Stomach smooth muscle (tissue), 2 donors: ENCODE results near the gene SDCBP2.

ENCODE experiments used
- H3K27ac ChIP-seq: one replicate; pipeline ENCODE4 v1.7.0; 2013; ENCODE audit warnings: mild to moderate bottlenecking, low read length, inconsistent platforms
- H3K27me3 ChIP-seq, 2 donors: one replicate each; pipeline ENCODE4 v1.7.0; 2013; ENCODE audit warnings: low read length in 2 of 2; ENCODE audit not compliant: insufficient read depth in 2 of 2, control insufficient read depth in 1 of 2
- H3K36me3 ChIP-seq, 2 donors: one replicate each; pipeline ENCODE4 v1.7.0; 2013; ENCODE audit warnings: low read length in 2 of 2; ENCODE audit not compliant: control insufficient read depth in 2 of 2, insufficient read depth in 2 of 2
- H3K4me1 ChIP-seq: one replicate; pipeline ENCODE4 v1.7.0; 2013; ENCODE audit warnings: low read length; ENCODE audit not compliant: control insufficient read depth, insufficient read depth
- H3K4me3 ChIP-seq, 2 donors: one replicate each; pipeline ENCODE4 v1.7.0; 2013; ENCODE audit warnings: low read length in 2 of 2
- H3K9ac ChIP-seq, 2 donors: one replicate each; pipeline ENCODE4 v1.7.0; 2013; ENCODE audit warnings: low read length in 2 of 2, mild to moderate bottlenecking in 1 of 2
- H3K9me3 ChIP-seq, 2 donors: one replicate each; pipeline ENCODE4 v1.7.0; 2013; ENCODE audit warnings: low read length in 2 of 2; ENCODE audit not compliant: control insufficient read depth in 2 of 2
- donor health status: healthy.
- donor health status: Pancreatic carcinoma.

Gene SDCBP2

DNA sequence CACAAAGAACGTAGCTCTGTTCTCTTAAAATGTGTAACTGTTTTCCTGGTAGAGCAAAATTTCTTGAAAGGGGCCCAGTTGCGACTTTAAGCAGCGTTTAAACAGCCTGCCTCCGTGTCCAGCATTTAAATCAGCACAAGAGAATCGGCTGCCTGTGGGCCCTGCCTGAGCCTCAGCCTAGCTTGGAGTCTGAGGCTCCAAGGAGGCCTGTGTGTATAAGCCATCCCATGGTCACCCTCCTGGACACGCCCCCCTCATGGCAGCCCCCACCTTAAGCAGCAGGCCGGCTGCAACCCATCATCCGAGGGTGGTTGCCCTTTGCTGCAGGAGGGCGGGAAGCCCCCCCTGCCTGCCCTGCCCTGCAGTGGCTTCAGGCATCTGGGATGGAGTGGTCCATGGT is 18.9 kb downstream of the SDCBP2 start:
- Histone ChIP-seq H3K27ac (no peak overlapping the region), H3K27me3 (no peaks in the 10 kb centered on the region), H3K4me3 (no peak overlapping the region), H3K36me3 (peaks cover 0 to 11% of the 10 kb centered on the region in 2 donors), H3K4me1 (peaks cover 6% of the 10 kb centered on the region), H3K9ac (no peak overlapping the region), H3K9me3 (no peaks in the 10 kb centered on the region)

DNA sequence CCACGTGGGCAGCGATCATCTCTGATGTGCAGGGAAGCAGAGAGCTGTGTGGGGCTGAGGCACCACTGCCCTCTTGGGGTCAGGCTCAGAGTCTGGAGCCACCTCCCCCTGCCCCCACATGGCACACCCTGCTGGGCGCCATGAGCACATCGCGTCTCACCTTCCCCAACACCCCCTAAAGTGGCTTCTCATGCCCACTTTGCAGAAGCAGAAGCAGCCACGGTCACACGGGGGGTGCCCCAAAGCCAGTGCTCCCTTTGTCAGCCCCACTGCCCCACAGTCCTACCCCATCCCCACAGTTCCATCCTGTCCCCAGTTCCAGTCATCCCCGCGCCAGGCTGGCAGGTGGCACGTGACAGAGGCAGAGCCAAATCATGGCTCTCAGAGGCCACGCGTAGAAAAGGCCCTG is 19.5 kb downstream of the SDCBP2 start:
- H3K4me1 ChIP-seq = peaks cover 6% of the 10 kb centered on the region
- H3K27me3 ChIP-seq = no peaks in the 10 kb centered on the region
- H3K9me3 ChIP-seq = no peaks in the 10 kb centered on the region
- H3K27ac ChIP-seq = no peak overlapping the region
- no peak overlapping the region for H3K9ac ChIP-seq
- peaks cover 0 to 14% of the 10 kb centered on the region in 2 donors for H3K36me3 ChIP-seq
- H3K4me3 ChIP-seq = no peak overlapping the region

DNA sequence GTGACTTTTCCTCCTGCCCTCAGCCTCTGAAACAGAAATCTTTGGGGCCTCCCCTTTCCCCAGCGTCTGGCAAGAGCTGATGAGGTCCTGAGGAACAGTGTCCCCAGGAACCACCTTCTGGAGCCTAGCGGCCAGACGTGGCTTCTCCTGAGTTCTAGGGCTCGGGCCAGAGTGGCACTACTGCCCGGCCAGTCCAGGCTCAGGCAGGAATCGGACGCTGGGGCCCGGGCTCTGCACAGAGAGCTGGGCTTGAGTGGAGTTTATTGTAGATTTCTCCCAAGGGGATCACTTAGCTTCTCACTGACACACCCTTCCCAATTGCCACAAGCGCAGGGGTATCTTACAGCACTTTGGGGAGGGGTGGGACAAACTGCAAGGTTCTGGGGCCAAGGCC is 20.2 kb downstream of the SDCBP2 start:
- no peak overlapping the region for H3K27ac ChIP-seq
- no peak overlapping the region for H3K9ac ChIP-seq
- no peaks in the 10 kb centered on the region for H3K9me3 ChIP-seq
- H3K27me3 ChIP-seq = no peaks in the 10 kb centered on the region
- H3K4me3 ChIP-seq = no peak overlapping the region
- H3K4me1 ChIP-seq = peaks cover 4% of the 10 kb centered on the region
- H3K36me3 ChIP-seq = peaks cover 2 to 14% of the 10 kb centered on the region in 2 donors

DNA sequence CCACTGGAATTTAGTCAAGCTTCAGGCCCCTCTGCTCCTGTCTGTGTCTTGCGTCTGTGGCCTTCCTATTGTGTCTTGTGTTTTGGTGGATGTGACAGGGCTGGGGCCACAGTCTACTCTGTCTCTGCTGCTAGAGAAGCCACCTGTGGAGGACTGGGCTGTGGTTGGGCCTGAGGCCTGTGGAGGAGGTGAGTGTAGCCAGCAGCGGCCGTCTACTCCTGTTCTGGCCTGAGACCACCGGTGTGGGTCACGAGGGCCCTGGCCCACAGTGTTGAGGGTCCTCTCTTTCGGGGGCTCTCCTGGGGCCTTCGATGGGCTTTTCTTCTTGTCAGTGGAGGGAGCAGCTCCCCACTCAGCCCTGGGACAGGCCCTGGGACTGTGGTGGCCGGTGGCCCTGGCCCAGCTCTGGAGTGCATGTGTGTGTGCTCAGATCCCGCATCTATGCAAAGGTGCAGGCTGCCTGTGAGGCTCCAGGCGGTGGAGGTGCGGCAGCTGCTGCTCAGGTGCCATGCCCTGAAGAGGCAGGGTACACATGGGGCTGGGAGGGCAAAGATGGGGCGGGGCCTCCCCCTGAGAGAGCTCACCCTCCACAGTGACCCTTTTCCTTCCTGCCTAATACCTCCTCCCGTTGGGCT is 20.8 kb downstream of the SDCBP2 start:
- Histone ChIP-seq H3K9me3 (no peaks in the 10 kb centered on the region), H3K27ac (no peak overlapping the region), H3K9ac (no peak overlapping the region), H3K36me3 (peaks cover 3 to 14% of the 10 kb centered on the region in 2 donors), H3K4me1 (peaks cover 2% of the 10 kb centered on the region), H3K4me3 (no peak overlapping the region), H3K27me3 (no peaks in the 10 kb centered on the region)

DNA sequence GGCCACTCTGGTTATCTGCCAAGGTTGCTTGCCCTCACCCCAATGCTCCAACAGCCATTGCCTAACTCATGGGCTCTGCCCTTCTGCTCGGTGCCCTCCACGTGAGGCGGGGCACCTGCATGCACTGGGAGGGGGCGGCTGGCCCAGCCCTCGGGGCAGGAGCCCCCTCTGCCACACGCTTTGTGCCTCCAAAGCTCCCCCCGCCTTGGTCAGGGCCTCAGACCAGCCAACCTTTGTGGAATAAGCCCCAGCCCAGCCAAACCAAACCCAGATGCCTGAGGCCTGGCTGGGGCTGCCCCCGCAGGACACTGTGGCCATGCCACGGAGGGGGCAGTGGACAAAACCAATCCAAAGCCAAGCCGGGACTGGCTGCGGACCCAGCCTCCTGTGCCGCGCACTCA is 21.4 kb downstream of the SDCBP2 start:
- Histone ChIP-seq H3K4me1 (no peaks in the 10 kb centered on the region), H3K27me3 (no peaks in the 10 kb centered on the region), H3K9ac (no peak overlapping the region), H3K4me3 (no peak overlapping the region), H3K27ac (no peak overlapping the region), H3K9me3 (no peaks in the 10 kb centered on the region), H3K36me3 (peaks cover 3 to 15% of the 10 kb centered on the region in 2 donors)

DNA sequence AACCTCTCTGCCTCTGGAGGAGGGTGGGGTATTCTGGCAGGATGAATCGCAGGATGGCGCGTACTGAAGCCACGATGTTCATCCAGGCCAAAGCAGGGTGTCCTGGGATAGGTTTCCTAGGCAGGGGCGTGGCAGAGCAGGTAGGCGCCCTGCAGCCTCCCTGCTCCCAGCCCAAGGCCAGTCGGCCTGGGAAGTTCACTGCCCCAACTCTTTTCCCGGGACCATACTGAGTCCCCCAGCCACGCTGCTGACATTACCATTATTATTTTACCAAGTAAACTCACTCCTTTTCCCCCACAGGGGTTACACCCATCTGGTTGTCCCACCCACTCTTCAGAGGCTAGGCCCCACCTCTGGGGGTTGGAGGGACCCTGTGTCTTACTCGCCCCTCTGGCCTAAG is 21.8 kb downstream of the SDCBP2 start:
- no peaks in the 10 kb centered on the region for H3K4me1 ChIP-seq
- peaks cover 3 to 15% of the 10 kb centered on the region in 2 donors for H3K36me3 ChIP-seq

DNA sequence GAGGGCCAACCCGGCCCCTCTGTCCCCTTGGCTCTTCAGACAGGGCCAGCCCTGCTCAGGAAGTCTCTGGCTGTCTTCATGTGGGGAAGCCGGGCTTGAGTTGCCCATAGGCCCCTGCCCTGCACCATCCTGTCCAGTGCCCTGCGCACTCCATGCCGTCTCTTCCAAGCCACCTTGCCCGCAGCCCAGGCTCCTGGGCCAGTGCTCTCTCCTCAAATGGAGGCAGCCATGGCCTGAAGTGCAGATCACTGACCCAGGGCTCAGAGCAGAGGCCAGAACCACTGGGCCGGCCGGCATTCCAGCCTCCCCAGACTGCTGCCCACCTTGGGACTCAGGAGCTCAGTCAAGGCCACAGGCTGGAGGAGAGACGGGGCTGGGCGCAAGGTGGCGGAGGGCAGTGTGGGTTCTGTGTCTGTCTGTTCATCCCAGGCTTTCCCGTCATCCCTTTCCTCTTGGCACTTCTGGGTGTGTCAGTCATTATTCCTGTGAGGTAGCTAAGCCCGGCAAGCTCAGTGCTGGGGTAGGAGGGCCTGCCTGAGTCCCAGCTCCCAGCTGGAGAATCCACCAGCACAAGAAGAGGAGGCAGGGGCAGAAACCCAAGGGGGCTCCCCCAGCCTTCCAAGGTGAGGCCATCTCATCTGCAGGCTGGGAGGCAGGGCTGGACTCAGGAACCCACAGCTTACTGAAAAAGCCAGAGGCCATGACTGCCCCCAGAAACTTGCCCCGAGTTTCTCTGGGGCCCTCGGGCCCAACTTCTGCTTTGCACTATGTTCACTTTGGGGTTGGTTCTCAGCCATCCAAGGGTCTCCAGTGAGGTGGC is 22.4 kb downstream of the SDCBP2 start:
- no peak overlapping the region for H3K9ac ChIP-seq
- no peaks in the 10 kb centered on the region for H3K9me3 ChIP-seq
- H3K4me3 ChIP-seq = no peak overlapping the region
- H3K36me3 ChIP-seq = peaks cover 3 to 15% of the 10 kb centered on the region in 2 donors
- H3K4me1 ChIP-seq = no peaks in the 10 kb centered on the region
- H3K27me3 ChIP-seq = no peaks in the 10 kb centered on the region
- H3K27ac ChIP-seq = no peak overlapping the region

More for the DNA sequence above, 21.8 kb downstream of the SDCBP2 start:
- no peaks in the 10 kb centered on the region for H3K9me3 ChIP-seq
- H3K27me3 ChIP-seq = no peaks in the 10 kb centered on the region
- no peak overlapping the region for H3K4me3 ChIP-seq
- H3K27ac ChIP-seq = no peak overlapping the region
- no peak overlapping the region for H3K9ac ChIP-seq

DNA sequence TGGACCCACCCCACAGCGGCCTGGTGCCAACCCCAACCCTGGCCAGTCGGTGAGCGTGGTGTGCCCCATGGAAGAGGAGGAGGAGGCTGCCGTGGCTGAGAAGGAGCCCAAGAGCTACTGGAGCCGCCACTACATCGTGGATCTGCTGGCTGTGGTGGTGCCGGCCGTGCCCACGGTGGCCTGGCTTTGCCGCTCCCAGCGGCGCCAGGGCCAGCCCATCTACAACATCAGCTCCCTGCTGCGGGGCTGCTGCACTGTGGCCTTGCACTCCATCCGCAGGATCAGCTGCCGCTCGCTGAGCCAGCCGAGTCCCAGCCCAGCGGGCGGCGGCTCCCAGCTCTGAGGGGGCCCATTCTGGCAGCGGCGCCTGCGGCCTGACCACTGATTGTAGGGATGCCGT is 23.2 kb downstream of the SDCBP2 start:
- H3K27me3 ChIP-seq = no peaks in the 10 kb centered on the region
- H3K9ac ChIP-seq = no peak overlapping the region
- H3K36me3 ChIP-seq = peaks cover 3 to 15% of the 10 kb centered on the region in 2 donors
- no peak overlapping the region for H3K4me3 ChIP-seq
- no peaks in the 10 kb centered on the region for H3K4me1 ChIP-seq
- H3K9me3 ChIP-seq = no peaks in the 10 kb centered on the region
- no peak overlapping the region for H3K27ac ChIP-seq

DNA sequence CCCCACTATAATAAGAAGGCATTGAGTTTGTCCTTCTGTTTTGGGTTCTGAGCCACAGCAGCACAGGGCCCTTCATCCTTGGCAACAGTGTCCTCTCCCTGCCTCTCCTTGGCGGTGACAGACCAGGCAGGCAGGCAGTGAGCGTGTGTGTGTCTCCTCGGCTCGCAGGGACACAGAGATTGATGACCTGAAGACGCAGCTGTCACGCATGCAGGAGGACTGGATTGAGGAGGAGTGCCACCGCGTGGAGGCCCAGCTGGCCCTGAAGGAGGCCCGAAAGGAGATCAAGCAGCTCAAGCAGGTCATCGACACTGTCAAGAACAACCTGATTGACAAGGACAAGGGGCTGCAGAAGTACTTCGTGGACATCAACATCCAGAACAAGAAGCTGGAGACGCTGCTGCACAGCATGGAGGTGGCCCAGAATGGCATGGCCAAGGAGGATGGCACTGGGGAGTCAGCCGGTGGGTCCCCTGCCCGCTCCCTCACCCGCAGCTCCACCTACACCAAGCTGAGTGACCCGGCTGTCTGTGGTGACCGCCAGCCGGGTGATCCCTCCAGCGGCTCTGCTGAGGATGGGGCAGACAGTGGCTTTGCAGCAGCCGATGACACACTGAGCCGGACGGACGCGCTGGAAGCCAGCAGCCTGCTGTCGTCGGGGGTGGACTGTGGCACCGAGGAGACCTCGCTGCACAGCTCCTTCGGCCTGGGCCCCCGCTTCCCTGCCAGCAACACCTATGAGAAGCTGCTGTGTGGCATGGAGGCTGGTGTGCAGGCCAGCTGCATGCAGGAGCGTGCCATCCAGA is 24.0 kb downstream of the SDCBP2 start:
- Histone ChIP-seq H3K9me3 (no peaks in the 10 kb centered on the region), H3K27ac (no peak overlapping the region), H3K9ac (no peak overlapping the region), H3K4me1 (no peaks in the 10 kb centered on the region), H3K36me3 (peaks cover 3 to 15% of the 10 kb centered on the region in 2 donors), H3K4me3 (no peak overlapping the region), H3K27me3 (no peaks in the 10 kb centered on the region)

DNA sequence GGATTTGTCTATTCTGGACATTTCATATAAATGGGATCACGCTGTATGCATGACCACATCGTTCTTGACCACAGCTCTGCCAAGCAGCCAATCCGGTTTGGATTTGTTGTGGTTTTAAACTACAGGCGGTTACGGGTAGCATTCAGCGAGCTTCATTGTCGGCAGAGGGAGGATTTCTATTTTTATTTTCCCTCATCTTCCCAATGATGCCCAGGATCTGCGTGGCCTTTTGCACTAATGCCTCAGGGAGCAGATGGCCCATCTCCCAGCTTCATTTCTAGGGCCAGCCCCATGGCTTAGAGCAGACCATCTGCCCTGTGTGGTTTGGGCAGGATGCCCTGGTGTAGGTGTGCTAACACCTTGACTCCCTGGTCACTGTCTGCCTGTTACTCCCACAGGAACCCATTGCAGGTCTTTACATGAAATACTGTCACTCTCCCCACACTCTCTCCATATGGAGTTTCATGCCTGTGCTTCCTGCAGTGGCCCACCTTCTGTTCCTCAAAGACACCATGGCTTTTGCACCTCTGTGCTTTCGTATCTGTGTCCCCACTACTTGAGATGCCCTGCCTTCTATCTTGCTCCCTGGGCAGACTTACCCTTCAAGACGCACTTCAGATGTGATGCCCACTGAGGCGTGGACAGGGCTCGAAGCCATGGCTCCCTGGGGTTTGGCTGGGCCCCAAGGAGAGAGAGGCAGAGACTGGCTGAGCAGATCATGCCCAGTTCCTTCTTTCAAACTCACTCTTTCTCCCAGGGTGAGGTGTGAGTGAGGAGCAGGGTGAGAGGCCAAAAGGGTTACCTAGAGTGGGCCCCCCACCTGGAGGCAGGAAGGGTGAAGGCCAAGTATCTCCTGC is 26.0 kb downstream of the SDCBP2 start:
- Histone ChIP-seq H3K9me3 (no peaks in the 10 kb centered on the region), H3K4me3 (no peak overlapping the region), H3K4me1 (no peaks in the 10 kb centered on the region), H3K27ac (no peak overlapping the region), H3K27me3 (no peaks in the 10 kb centered on the region), H3K36me3 (peaks cover 11 to 21% of the 10 kb centered on the region in 2 donors), H3K9ac (no peak overlapping the region)
